Measurements from ENCODE around the gene TTC13. TPM values are rescaled to one million over a fixed set of nuclear protein-coding genes. Genes with fewer than 3 reads are reported as not detected.
A peak's percentile ranks its signal among the peaks of the same experiment; 100 is the strongest.

Gene TTC13
- total and polyA plus RNA-seq, 4 donors = 6.0 to 22.6 (median 14.7) TPM

DNA sequence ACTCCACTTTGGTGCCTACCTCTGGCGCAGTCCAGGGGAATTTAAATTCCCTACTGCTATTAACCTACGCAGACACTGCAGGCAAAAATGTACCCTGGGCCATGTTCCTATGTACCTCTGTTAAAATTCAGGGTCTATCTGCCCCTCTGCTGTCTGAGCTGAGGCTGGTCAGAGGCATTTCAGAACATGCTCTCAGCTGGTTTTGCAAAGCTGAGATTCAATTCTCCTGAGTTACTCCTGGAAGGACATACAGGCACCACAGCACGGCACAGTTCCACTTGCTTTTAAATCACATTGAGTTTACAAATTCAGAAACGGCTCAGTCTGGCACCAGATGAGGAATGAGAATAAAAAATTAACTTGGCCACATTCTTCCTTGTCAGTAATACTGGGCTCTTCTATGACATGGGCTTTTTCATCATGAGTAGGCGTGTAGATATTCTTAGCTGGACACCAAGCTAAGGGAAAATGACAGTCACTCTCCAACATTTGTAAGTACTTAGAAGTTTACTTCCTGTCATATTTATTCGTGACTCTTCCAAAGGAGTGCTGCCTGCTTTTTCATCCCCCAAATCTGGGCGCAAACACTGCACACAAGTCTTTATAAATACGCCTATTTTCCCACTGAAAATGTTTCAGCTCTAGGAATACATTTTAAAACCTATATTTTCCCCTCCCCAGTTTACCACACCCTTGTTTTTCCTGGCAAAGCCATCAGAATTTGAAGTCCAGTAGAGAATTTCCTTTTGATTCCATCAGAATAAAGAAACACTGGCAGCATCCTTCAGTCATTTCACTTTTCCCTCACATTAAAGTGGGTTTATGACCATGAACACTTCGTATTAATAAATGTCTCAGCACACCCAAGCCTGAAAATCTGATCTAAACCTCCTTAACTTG is 112.2 kb downstream of the TTC13 start:
- no peaks in the 10 kb centered on the region for H3K27me3 ChIP-seq (ENCODE audit: control insufficient read depth in 1 of 2, insufficient read depth in 2 of 2, low read length in 1 of 2)
- DNase-seq (no peak), ATAC-seq (ENCODE audit: low FRiP score) (peak; percentile 42)
- H3K36me3 ChIP-seq (ENCODE audit: control insufficient read depth in 1 of 2, insufficient read depth in 2 of 2, low read length in 1 of 2) = no peaks in the 10 kb centered on the region
- peaks cover 0 to 3% of the 10 kb centered on the region in 2 donors for H3K4me1 ChIP-seq (ENCODE audit: control insufficient read depth in 1 of 2, insufficient read depth in 2 of 2, low read length in 2 of 2)
- no peaks in the 10 kb centered on the region for H3K9me3 ChIP-seq (ENCODE audit: control insufficient read depth, low read length)
- WGBS, 2 donors = 9 to 10% methylated on average over 9 of the region's 9 CpGs
- peak overlapping the region; percentile 18 to 84 for H3K27ac ChIP-seq (ENCODE audit: low read depth in 1 of 2, low read length in 2 of 2)
- peak overlapping the region; percentile 90 to 100 for H3K4me3 ChIP-seq (ENCODE audit: low read length in 2 of 2)
- intact Hi-C loops (cut with DNase I) = loop anchor here (1.0 to 5.0 kb wide), 5 partner anchors 17 to 59 kb away; no protein-coding TSS in a partner anchor

DNA sequence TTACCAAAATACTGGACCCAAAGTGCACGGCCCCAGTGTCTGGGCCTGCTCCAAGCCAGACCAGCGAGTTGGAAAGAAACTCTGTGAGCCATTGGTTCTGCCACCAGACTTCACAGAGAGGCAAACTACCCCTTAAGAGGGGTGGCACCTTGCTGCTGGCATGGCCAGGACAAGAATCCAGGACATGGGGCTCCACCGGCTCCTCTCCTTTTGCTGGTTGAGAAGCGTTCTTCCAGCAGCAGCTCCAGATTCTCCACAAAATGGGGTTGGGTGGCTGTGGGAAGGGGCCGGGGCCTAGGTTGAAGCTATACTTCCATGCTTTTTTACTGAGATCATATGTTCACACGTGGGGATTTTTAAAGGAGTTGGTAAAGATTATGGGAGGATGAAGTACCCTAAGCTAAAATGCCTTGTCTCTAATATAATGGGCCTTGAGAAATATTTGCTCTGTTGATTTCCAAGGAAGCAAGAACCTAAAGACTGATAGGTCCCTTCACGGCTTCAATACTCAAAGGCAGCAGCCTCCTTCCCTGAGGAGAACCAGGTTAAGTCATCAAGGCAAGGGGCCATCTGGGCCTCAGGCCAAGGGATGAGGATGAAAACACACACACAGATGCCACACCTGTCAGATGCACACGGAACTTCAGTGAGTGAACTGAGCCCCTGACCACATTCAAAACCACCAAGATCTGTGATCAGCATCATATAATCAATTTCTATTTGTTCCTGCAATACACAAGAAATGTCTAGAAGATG is 113.4 kb downstream of the TTC13 start:
- no peak for DNase-seq
- Histone ChIP-seq H3K36me3 (ENCODE audit: control insufficient read depth in 1 of 2, insufficient read depth in 2 of 2, low read length in 1 of 2) (no peaks in the 10 kb centered on the region), H3K4me3 (ENCODE audit: low read length in 2 of 2) (no peak overlapping the region), H3K27ac (ENCODE audit: low read depth in 1 of 2, low read length in 2 of 2) (peak overlapping the region; percentile 43 to 87), H3K27me3 (ENCODE audit: control insufficient read depth in 1 of 2, insufficient read depth in 2 of 2, low read length in 1 of 2) (no peaks in the 10 kb centered on the region), H3K9me3 (ENCODE audit: control insufficient read depth, low read length) (no peaks in the 10 kb centered on the region), H3K4me1 (ENCODE audit: control insufficient read depth in 1 of 2, insufficient read depth in 2 of 2, low read length in 2 of 2) (peaks cover 0 to 3% of the 10 kb centered on the region in 2 donors)
- intact Hi-C loops (cut with DNase I) = loop anchor here (5.0 kb wide), 3 partner anchors 38 to 58 kb away; no protein-coding TSS in a partner anchor
- whole genome bisulfite sequencing, 2 donors = 29 to 43% methylated on average over 8 of the region's 8 CpGs
- no peak for ATAC-seq (ENCODE audit: low FRiP score)

DNA sequence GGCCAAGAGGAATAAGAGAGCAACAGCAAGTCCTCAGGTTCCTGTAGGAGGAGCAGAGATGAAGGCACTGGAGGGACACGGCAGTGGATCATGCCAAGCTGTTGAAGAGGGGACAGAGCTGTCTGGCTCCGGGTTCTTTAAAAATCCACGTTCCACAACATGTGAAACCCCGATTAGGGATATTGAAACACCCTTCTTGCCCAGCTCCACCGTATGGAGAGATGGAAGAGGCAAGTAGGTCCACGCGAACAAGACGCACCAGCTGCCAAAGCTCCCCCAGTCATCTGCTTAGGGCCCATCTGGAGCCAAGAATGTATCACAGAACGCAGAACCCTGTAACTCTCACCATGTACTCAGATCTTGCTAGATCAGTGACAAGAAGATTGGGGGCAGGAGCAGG is 114.2 kb downstream of the TTC13 start:
- Histone ChIP-seq H3K36me3 (ENCODE audit: control insufficient read depth in 1 of 2, insufficient read depth in 2 of 2, low read length in 1 of 2) (no peaks in the 10 kb centered on the region), H3K27me3 (ENCODE audit: control insufficient read depth in 1 of 2, insufficient read depth in 2 of 2, low read length in 1 of 2) (no peaks in the 10 kb centered on the region), H3K4me3 (ENCODE audit: low read length in 2 of 2) (peak overlapping the region; percentile 0 to 3), H3K27ac (ENCODE audit: low read depth in 1 of 2, low read length in 2 of 2) (peak overlapping the region; percentile 9 to 87), H3K4me1 (ENCODE audit: control insufficient read depth in 1 of 2, insufficient read depth in 2 of 2, low read length in 2 of 2) (peaks cover 0 to 3% of the 10 kb centered on the region in 2 donors), H3K9me3 (ENCODE audit: control insufficient read depth, low read length) (no peaks in the 10 kb centered on the region)
- intact Hi-C loops (cut with DNase I) = no loop called here
- DNase-seq (no peak), ATAC-seq (ENCODE audit: low FRiP score) (no peak)
- 6 to 11% methylated on average over 9 of the region's 9 CpGs for WGBS, 2 donors

DNA sequence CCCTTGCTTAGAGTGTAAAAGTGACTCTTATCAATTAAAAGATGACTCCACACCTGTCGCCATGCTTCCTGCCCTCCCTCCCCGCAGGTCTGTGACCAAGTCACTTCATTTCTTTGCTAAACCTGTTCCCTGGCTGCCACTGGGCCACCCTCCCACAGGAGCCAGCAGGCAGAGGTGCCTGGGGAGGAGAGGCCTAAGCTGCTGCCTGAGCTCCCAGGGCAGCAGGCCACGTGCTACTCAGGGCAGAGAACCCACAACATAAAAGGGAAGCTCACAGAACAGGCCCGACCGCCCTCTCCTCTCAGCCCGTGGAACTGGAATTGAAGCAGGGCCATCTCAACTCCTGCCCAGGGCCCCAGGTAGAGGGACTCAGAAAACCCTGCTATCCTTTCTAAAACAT is 115.2 kb downstream of the TTC13 start:
- Histone ChIP-seq H3K27me3 (ENCODE audit: control insufficient read depth in 1 of 2, insufficient read depth in 2 of 2, low read length in 1 of 2) (no peaks in the 10 kb centered on the region), H3K9me3 (ENCODE audit: control insufficient read depth, low read length) (no peaks in the 10 kb centered on the region), H3K4me1 (ENCODE audit: control insufficient read depth in 1 of 2, insufficient read depth in 2 of 2, low read length in 2 of 2) (peaks cover 3 to 5% of the 10 kb centered on the region in 2 donors), H3K27ac (ENCODE audit: low read depth in 1 of 2, low read length in 2 of 2) (peak overlapping the region; percentile 58 to 77), H3K36me3 (ENCODE audit: control insufficient read depth in 1 of 2, insufficient read depth in 2 of 2, low read length in 1 of 2) (no peaks in the 10 kb centered on the region), H3K4me3 (ENCODE audit: low read length in 2 of 2) (no peak overlapping the region)
- ATAC-seq (ENCODE audit: low FRiP score) (peak; percentile 24), DNase-seq (no peak)
- WGBS, 2 donors = 15 to 30% methylated on average over 6 of the region's 6 CpGs
- intact Hi-C loops (cut with DNase I) = no loop called here

DNA sequence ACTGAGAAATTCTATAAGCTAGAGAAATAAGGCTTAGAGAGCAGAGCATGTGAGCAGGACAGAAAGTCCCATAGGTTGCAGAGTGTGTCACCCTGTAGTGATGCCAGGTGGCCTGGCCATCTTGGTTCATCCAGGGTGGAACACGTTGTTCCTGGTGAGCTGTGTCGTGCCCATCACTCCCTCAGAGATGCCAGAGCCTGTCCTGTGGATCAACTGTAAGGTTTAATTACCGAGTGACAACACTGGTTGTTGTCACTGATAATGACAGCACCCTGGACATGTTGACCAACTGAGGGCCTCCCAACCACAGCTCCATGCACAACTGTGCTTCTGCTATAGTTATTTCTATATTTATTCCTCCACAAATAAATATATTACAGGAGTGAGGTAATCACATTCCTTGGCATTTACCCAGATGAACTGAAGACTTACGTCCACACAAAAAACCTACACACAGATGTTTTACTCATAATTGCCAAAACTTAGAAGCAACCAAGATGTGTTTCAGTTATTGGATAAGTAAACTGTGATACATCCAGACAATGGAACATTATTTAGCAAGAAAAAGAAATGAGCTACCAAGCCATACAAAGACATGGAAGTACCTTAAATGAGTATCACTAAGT is 116.6 kb downstream of the TTC13 start:
- DNase-seq (no peak), ATAC-seq (ENCODE audit: low FRiP score) (no peak)
- intact Hi-C loops (cut with DNase I) = no loop called here
- Histone ChIP-seq H3K36me3 (ENCODE audit: control insufficient read depth in 1 of 2, insufficient read depth in 2 of 2, low read length in 1 of 2) (no peaks in the 10 kb centered on the region), H3K9me3 (ENCODE audit: control insufficient read depth, low read length) (no peaks in the 10 kb centered on the region), H3K4me1 (ENCODE audit: control insufficient read depth in 1 of 2, insufficient read depth in 2 of 2, low read length in 2 of 2) (peaks cover 3 to 6% of the 10 kb centered on the region in 2 donors), H3K27me3 (ENCODE audit: control insufficient read depth in 1 of 2, insufficient read depth in 2 of 2, low read length in 1 of 2) (no peaks in the 10 kb centered on the region), H3K4me3 (ENCODE audit: low read length in 2 of 2) (no peak overlapping the region), H3K27ac (ENCODE audit: low read depth in 1 of 2, low read length in 2 of 2) (peak overlapping the region; percentile 58 to 84)
- 43 to 45% methylated on average over 4 of the region's 4 CpGs for WGBS, 2 donors

DNA sequence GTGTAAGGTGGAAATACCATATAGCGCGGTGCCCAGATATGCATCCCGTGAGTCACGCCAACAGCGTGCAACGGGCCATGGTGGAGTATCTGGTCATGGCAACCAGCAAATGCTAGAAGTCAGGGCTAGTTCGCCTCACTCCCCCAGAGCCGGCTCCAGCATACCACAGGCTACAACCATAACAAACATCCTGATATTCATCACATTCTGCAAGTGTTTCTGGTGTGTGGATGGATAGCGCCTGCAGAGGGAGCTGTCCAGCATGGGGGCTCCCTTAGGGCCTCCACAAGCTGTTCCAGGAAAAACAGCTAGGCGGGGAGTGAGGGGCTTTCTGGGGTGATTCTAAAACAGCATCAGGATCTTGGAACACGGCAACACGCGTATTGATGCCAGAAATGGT is 117.2 kb downstream of the TTC13 start:
- no peak overlapping the region for H3K4me3 ChIP-seq (ENCODE audit: low read length in 2 of 2)
- H3K27ac ChIP-seq (ENCODE audit: low read depth in 1 of 2, low read length in 2 of 2) = peak overlapping the region in 1 of 2 donors; percentile 72
- H3K4me1 ChIP-seq (ENCODE audit: control insufficient read depth in 1 of 2, insufficient read depth in 2 of 2, low read length in 2 of 2) = peaks cover 4 to 11% of the 10 kb centered on the region in 2 donors

DNA sequence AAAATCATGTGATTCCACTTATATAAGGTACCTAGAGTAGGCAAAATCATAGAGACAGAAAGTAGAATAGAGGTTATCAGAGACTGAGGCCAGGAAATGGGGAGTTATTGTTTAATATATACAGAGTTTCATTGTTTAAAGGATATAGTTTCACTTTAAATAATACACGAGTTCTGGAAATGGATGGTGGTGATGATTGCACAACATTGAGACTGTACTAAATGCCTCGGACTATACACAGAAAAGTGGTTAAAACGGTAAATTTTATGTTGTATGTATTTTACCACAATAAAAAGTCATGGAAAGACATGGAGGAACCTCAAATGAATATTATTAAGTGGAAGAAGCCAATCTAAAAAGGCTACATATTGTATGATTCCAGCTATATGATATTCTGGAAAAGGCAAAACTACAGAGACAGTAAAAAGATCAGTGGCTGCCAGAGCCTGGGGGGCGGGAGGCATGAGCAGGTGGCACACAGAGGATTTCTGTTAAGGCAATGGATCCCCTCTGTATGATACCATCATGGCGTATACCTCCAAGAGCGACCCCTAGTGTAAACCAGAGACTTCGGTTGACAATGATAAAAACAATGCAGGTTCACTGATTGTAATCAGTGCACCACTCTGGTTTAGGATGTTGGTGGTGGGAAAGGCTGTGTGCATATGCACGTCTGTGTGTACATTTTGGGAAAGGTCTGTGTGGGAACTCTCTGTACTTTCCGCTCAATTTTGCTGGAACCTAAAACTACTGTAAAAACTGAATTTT is 117.9 kb downstream of the TTC13 start:
- Histone ChIP-seq H3K4me1 (ENCODE audit: control insufficient read depth in 1 of 2, insufficient read depth in 2 of 2, low read length in 2 of 2) (peaks cover 4 to 12% of the 10 kb centered on the region in 2 donors), H3K36me3 (ENCODE audit: control insufficient read depth in 1 of 2, insufficient read depth in 2 of 2, low read length in 1 of 2) (no peaks in the 10 kb centered on the region), H3K27ac (ENCODE audit: low read depth in 1 of 2, low read length in 2 of 2) (peak overlapping the region in 1 of 2 donors; percentile 70), H3K27me3 (ENCODE audit: control insufficient read depth in 1 of 2, insufficient read depth in 2 of 2, low read length in 1 of 2) (no peaks in the 10 kb centered on the region), H3K4me3 (ENCODE audit: low read length in 2 of 2) (no peak overlapping the region), H3K9me3 (ENCODE audit: control insufficient read depth, low read length) (no peaks in the 10 kb centered on the region)
- no peak for ATAC-seq (ENCODE audit: low FRiP score)
- intact Hi-C loops (cut with DNase I) = no loop called here
- no peak for DNase-seq
- WGBS, 2 donors = 83 to 86% methylated on average over 9 of the region's 9 CpGs

More for the DNA sequence above, 117.2 kb downstream of the TTC13 start:
- Histone ChIP-seq H3K36me3 (ENCODE audit: control insufficient read depth in 1 of 2, insufficient read depth in 2 of 2, low read length in 1 of 2) (no peaks in the 10 kb centered on the region), H3K27me3 (ENCODE audit: control insufficient read depth in 1 of 2, insufficient read depth in 2 of 2, low read length in 1 of 2) (no peaks in the 10 kb centered on the region), H3K9me3 (ENCODE audit: control insufficient read depth, low read length) (no peaks in the 10 kb centered on the region)
- DNase-seq = no peak
- ATAC-seq (ENCODE audit: low FRiP score) = no peak
- intact Hi-C loops (cut with DNase I) = no loop called here
- WGBS, 2 donors = 69 to 77% methylated on average over 13 of the region's 13 CpGs
